NCI-H526 (cell line): ENCODE measurements around the gene GPBP1.

Experiments used
- DNase-seq, 2 experiments: peaks; one replicate each; lab custom pipeline; 2025; lab: John Stamatoyannopoulos, UW

Gene GPBP1

GRCh38 chr5:57210633-57211032 lies 36.8 kb downstream of the GPBP1 start:
- no peak for DNase-seq

- DNase-seq, result no peak
Observed at GRCh38 chr5:57211039-57211438, 37.2 kb downstream of the GPBP1 start.

DNA sequence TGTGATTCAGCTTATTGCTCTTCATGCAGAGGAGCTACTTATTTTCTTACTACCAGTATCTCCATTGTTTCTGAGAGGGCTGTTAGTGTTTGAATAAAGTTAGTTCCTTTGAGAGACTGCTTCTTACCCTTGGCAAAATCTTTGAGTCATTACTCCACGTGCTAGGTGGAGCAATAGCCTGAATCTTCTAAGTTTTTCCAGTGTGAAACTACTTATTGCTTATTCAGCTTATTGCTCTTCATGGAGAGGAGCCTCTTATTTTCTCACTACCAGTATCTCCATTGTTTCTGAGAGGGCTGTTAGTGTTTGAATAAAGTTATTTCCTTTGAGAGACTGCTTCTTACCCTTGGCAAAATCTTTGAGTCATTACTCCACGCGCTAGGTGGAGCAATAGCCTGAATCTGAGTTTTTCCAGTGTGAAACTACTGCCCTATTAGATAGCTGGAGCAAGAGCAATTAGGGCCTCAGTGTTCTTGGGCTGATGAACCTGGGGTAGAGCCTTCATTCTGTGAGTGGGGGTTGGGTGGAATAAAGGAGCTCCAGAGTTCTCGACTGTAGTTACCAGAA lies 41.9 kb downstream of the GPBP1 start:
- no peak for DNase-seq

DNA sequence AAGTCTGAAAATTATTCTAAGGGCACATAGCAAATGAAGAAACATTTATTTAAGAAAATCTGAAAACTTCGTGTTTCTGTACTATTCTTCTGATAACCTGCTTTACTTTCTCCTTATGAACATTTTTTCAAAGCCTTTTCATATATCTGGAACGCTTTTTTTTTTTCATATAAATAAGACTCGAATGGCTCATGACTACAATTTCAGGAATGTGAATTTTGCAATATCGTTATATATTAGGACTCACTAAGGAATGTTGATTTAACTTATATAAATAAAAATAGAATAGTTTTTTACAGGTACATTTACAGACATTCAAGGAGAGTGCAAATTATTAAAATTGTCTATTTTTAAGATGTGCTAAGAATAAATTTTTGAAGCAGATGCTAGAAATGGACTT lies 42.9 kb downstream of the GPBP1 start:
- no peak for DNase-seq

- no peak for DNase-seq
Observed at GRCh38 chr5:57219386-57219785, 45.5 kb downstream of the GPBP1 start.

DNA sequence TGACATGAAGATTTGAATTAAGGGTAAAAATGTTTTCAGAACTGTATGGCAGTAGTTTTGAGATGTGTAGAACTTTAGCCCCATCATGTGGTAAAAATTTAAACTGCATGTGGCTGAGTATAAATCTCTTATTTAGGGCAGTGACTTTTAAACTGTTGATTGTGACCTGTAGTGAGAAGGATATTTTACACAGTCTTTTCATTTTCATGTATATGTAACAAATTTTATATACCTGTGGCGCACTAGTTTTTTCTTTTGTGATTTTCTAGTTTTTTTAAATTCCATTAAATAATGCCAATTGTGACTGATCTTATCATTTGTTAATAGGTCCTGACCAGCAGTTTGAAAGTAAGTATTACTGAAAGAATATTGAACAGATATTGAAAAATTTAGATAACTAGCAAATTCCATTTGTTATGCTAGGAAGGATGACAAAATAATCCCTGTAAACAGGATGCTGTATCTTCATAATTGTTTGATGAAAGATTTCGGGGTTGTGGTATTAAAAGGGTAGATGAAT lies 47.2 kb downstream of the GPBP1 start:
- DNase-seq, result peak; percentile 5 to 51

GRCh38 chr5:57225553-57225952 lies 51.7 kb downstream of the GPBP1 start:
- DNase-seq, result no peak

GRCh38 chr5:57229313-57229712 lies 55.5 kb downstream of the GPBP1 start:
- DNase-seq, result no peak

DNA sequence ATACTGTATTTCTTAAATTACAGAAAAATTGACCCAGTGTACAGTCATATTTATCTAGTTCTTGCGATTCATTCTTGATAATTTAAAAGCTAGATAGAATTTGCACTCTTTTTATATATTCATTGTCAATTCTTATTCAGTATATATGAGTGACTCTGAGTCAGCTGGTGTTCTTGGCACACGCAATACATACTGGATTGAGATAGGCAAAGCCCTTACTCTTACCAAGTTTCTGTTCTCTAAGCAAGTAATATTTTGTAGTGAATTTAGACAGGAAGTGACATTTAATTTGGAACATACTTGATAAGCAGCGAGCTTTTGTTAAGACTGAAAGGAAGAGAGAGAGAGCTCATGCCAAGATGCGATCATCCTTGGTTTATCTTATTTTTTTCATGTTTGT lies 57.7 kb downstream of the GPBP1 start:
- DNase-seq, result no peak

- DNase-seq, result no peak
Observed at GRCh38 chr5:57232293-57233033, 58.6 kb downstream of the GPBP1 start.

GRCh38 chr5:57243286-57244137 lies 69.7 kb downstream of the GPBP1 start:
- DNase-seq, result no peak

DNA sequence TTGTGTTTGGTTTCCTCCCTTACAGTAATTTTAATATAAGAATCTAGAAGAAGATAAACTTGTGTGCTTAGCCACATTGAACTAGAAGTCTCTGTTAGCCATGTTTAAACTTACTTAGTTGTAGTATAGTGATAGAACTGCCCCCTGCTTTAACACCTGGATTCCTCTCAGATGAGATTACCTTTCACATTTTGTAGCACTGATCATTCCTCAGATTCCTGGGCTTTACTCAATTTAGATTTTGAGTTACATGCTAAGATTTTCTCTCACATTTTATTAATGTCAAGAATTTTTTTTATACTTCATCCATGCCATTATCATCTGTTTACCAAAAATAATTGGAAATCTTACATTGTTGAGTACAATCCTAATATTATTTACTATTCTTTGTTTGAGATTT lies 70.5 kb downstream of the GPBP1 start:
- no peak for DNase-seq

DNA sequence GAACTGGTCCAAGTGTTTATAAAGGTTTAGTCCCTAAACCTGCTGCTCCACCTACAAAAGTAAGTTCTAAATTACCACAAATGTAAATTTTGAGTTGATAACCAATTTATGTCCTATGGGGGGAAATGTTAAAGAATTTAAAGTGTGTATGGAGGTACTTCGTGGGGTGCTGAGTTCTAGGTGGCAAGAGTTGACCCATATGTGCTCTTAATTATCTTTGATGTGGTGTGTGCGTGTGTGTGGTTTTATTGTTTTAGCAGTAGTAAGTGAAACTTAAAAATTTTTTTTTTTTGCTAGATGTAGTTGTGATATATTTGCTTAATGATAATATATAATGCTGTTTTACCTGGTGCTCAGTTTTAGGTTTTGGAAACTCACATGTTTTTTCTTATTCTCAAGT lies 72.6 kb downstream of the GPBP1 start:
- no peak for DNase-seq

DNA sequence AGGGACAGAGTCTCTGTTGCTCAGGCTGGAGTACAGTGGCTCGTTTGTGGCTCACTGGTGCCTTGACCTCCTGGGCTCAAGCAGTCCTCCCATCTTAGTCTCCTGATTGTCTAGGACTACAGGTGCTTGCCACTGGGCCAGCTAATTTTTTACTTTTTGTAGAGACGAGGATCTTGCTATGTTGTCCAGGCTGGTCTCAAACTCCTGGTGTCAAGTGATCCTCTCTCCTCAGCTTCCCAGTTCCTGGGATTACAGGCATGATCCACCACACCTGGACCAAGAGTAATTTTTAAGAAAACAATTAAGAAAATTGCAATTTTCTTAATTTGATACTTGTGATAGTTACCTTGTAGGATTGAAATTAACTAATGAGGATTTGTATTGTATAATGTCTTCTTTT lies 73.9 kb downstream of the GPBP1 start:
- DNase-seq, result no peak

GRCh38 chr5:57249265-57249874 lies 75.5 kb downstream of the GPBP1 start:
- DNase-seq, result no peak

DNA sequence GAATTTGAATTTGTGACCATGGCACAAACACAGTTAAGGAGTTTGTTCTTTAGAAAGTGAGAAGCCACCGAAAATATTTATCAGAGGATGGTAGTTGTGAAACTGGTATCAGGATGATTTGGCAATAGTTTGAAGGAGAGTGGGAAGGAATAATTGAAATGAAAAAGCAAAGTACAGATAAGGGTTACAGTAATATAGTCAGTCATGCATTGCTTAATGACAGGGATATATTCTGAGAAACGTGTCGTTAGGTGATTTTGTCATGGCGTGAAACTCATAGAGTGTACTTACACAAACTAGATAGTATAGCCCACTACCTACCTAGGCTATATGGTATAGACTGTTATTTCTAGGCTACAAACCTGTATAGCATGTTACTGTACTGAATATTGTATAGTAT lies 84.2 kb downstream of the GPBP1 start:
- DNase-seq, result no peak

DNA sequence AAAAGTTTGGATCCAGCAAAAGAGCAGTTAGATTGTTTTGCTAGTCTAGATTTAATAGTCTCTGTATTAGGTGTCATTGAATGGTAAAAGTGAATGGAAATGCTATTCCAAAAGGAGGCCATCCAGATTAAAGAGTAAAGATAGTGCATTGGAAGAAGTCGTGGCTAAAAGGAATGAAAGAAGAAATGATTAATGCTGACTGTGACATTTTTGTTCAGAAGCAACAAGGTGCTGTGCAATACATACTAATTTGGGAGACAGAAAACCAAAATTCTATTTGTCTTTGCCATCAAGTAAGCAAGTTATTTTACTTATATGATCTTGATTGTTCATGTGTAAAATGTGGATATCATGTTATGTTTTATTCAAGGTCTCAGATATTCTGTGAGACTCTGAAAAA lies 85.1 kb downstream of the GPBP1 start:
- no peak for DNase-seq

DNA sequence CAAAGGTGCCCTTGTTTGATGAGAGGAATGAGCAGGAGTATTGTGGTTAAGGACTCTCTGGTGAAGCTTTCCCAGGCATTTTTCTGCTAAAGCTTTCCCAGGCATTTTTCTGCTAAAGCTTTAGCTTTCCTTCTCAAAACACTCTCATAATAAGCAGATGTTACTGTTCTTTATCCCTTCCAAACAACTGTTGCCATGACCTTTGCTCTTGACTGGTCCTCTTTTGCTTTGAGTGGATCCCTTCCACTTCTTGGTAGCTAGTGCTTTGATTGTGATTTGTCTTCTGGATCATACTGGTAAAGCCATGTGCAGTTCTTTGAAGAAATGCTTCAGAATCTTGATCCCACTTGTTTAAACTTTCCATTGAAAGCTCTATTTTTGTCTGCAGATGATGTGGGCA lies 85.8 kb downstream of the GPBP1 start:
- DNase-seq, result no peak

GRCh38 chr5:57262541-57262940 lies 88.7 kb downstream of the GPBP1 start:
- no peak for DNase-seq

- DNase-seq, result no peak
Observed at GRCh38 chr5:57267805-57268204, 93.9 kb downstream of the GPBP1 start.

DNA sequence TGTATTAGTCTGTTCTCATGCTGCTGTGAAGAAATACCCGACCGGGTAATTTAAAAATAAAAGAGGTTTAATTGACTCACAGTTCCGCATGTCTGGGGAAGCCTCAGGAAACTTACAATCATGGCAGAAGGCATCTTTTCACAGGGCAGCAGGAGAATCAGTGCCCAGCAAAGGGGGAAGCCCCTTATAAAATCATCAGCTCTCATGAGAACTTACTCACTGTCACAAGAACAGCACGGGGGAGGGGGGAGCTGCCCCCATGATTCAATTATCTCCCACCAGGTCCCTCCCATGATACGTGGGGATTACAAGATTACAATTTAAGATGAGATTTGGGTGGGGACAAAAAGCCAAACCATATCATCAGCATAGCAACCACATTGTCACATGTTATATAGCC lies 102.5 kb downstream of the GPBP1 start:
- DNase-seq, result no peak

- peak in 1 of 2 experiments; percentile 2 for DNase-seq
Observed at GRCh38 chr5:57277085-57277484, 103.2 kb downstream of the GPBP1 start.
